IMR-90 (cell line): ENCODE measurements around the gene CLEC9A. TPM values are rescaled to one million over a fixed set of nuclear protein-coding genes. Genes with fewer than 3 reads are reported as not detected.

Source experiments
- polyA plus RNA-seq, 3 experiments: library from polyadenylated mRNA; depleted of rRNA; stranded (reverse); fragments of >200 nt; gene quantifications; 2 replicates each; pipeline ENCODE4 v1.2.3, GENCODE V29; 2012; ENCODE audit warnings: low replicate concordance in 1 of 3
- total RNA-seq: library from RNA; depleted of rRNA; stranded (reverse); fragments of >200 nt; gene quantifications from 2 replicates; pipeline ENCODE4 v1.2.3, GENCODE V29; 2012; rRNA removed

The CLEC9A gene
- total and polyA plus RNA-seq, 2 of the 4 experiments (the other 2 are of a cell fraction): not detected

Other genes starting within 250 kb of the CLEC9A start
- not detected in 2 replicates for gene KLRF1, start 203.2 kb upstream of the CLEC9A start, total RNA-seq
- gene KLRF1, start 203.2 kb upstream of the CLEC9A start, polyA plus RNA-seq (2012; rRNA removed): not detected in 2 replicates
- gene CLEC2B, start 161.3 kb upstream of the CLEC9A start, total RNA-seq: 0.18 and 0.56 TPM in 2 replicates
- gene CLEC2B, start 161.3 kb upstream of the CLEC9A start, polyA plus RNA-seq (2012; rRNA removed): 0.27 and 0.31 TPM in 2 replicates
- gene KLRF2, start 149.2 kb upstream of the CLEC9A start, total RNA-seq: not detected in 2 replicates
- not detected in 2 replicates for gene KLRF2, start 149.2 kb upstream of the CLEC9A start, polyA plus RNA-seq (2012; rRNA removed)
- not detected in 2 replicates for gene CLEC2A, start 98.3 kb upstream of the CLEC9A start, total RNA-seq
- gene CLEC2A, start 98.3 kb upstream of the CLEC9A start, polyA plus RNA-seq (2012; rRNA removed): not detected in 2 replicates
- gene CLEC12A, start 59.3 kb upstream of the CLEC9A start, total RNA-seq: not detected in 2 replicates
- not detected in 2 replicates for gene CLEC12A, start 59.3 kb upstream of the CLEC9A start, polyA plus RNA-seq (2012; rRNA removed)
- gene CLEC1B, start 31.6 kb upstream of the CLEC9A start, total RNA-seq: not detected in 2 replicates
- not detected in 2 replicates for gene CLEC1B, start 31.6 kb upstream of the CLEC9A start, polyA plus RNA-seq (2012; rRNA removed)
- not detected in 2 replicates for gene CLEC12B, start 20.1 kb upstream of the CLEC9A start, total RNA-seq
- gene CLEC12B, start 20.1 kb upstream of the CLEC9A start, polyA plus RNA-seq (2012; rRNA removed): 0.03 TPM in 1 of 2 replicates, not detected in the other
- gene CLEC1A, start 68.3 kb downstream of the CLEC9A start, total RNA-seq: not detected in 2 replicates
- gene CLEC1A, start 68.3 kb downstream of the CLEC9A start, polyA plus RNA-seq (2012; rRNA removed): not detected in 2 replicates
- not detected in 2 replicates for gene CLEC7A, start 99.5 kb downstream of the CLEC9A start, total RNA-seq
- gene CLEC7A, start 99.5 kb downstream of the CLEC9A start, polyA plus RNA-seq (2012; rRNA removed): not detected in 2 replicates
- gene OLR1, start 141.4 kb downstream of the CLEC9A start, total RNA-seq: 2.5 and 3.2 TPM in 2 replicates
- 2.8 and 4.1 TPM in 2 replicates for gene OLR1, start 141.4 kb downstream of the CLEC9A start, polyA plus RNA-seq (2012; rRNA removed)
- 2.0 and 3.1 TPM in 2 replicates for gene TMEM52B, start 148.3 kb downstream of the CLEC9A start, total RNA-seq
- 2.4 and 3.6 TPM in 2 replicates for gene TMEM52B, start 148.3 kb downstream of the CLEC9A start, polyA plus RNA-seq (2012; rRNA removed)
- gene GABARAPL1, start 182.2 kb downstream of the CLEC9A start, total RNA-seq: 51.6 and 63.0 TPM in 2 replicates
- gene GABARAPL1, start 182.2 kb downstream of the CLEC9A start, polyA plus RNA-seq (2012; rRNA removed): 75.9 and 93.6 TPM in 2 replicates